ENCODE data around the gene SLC25A23.
A peak's percentile ranks its signal among the peaks of the same experiment; 100 is the strongest.
"Not testable (repeated sequence)": the region's sequence is repeated elsewhere in the genome, so short reads cannot be mapped to it uniquely, and the experiment has no call there.

Gene SLC25A23

GRCh38 chr19:6423499-6424194 is 35.9 kb downstream of the SLC25A23 start:
- no peak for DNase-seq

- no peak for DNase-seq
Observed at GRCh38 chr19:6421075-6422014, 38.2 kb downstream of the SLC25A23 start.

DNA sequence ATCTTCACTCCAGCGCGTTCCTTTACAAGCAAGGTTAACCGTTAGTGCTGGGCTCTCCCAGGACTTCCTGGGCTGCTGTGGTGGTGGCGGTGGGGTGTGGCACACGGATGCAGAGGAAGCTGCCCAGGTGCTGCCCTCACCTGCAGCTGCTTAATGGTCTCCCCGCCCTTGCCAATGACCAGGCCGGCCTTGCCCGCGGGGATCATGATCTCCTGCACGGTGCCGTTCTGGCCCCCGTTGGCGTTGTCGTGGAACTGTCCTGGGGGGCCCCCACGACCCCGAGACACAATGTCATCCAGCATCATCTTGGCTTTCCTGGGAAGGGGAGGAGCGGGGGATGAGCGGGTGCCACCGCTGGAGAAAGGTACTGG is 41.0 kb downstream of the SLC25A23 start:
- DNase-seq = no peak

- DNase-seq = no peak
Observed at GRCh38 chr19:6417713-6418561, 41.7 kb downstream of the SLC25A23 start.

DNA sequence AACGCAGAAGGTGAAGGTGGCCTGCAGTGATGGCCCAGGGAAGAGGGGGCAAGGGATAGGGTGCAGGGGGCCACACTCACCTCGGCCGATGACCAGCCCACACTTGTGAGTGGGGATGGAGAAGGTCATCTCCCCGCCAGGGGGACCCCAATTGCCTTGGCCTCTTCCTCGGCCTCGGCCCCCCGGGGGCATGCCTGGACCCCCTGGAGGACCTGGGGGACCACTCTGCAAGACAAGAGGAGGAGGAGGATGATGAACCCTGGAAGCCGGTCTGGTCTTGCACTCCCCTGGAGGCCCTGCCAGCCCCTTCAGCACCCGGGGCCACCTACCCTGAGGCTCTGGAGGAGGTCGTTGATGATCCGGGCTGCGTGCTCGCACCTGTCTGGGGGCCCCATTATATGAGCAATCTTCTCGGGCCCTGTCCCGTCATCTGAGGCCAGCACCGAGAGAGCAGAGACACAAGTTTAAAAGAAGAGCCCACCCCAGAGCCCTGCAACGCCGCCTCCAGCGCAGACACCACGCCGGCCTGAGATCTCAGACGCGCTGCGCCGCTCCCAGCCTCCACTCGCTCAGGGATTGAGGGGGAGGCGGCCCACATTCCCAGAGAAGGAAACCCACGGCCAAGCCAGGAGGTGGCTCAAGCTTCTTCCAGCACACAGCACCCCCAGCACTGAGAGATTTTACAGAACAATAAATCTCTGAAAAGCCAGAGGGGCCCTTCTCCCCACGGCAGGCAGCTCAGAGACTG is 42.8 kb downstream of the SLC25A23 start:
- no peak for DNase-seq

GRCh38 chr19:6415591-6416190 is 43.9 kb downstream of the SLC25A23 start:
- no peak for DNase-seq

DNA sequence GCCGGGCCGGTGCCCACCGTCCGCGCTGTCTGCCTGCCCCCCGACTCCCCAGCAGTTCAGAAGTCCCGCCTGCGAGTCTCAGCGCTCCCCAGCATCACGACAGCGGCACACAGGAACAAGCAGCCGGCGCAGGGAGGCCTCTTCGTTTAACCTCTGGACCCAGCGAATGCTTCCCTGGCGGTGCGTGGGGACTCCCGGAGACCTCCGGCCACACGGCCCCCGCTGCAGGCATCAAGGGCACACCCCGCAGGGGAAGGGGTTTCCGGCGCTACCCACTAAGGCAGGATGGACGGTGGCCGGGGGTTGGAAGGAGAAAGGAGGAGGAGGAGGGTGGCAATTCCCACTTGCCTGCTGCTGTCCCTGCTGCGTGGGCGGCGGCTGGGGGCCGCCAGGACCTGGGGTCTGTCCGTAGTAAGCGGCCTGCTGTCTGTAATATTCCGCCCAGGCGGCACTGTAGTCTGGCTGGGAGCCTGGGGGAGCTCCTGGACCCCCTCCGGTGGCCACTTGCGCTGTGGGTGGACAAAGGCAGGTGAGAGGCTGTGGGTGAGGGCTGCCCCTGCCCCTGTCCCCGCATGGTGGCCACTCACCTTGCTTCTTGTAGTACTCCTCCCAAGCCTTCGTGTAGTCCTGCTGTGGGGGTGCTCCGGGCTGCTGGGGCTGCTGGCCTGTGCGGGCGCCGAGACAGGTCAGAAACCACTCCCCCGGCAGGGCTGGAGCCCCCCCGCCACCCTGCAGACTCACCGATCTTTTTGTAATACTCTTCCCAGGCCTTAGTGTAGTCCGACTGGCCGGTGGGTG is 44.6 kb downstream of the SLC25A23 start:
- DNase-seq = no peak

DNA sequence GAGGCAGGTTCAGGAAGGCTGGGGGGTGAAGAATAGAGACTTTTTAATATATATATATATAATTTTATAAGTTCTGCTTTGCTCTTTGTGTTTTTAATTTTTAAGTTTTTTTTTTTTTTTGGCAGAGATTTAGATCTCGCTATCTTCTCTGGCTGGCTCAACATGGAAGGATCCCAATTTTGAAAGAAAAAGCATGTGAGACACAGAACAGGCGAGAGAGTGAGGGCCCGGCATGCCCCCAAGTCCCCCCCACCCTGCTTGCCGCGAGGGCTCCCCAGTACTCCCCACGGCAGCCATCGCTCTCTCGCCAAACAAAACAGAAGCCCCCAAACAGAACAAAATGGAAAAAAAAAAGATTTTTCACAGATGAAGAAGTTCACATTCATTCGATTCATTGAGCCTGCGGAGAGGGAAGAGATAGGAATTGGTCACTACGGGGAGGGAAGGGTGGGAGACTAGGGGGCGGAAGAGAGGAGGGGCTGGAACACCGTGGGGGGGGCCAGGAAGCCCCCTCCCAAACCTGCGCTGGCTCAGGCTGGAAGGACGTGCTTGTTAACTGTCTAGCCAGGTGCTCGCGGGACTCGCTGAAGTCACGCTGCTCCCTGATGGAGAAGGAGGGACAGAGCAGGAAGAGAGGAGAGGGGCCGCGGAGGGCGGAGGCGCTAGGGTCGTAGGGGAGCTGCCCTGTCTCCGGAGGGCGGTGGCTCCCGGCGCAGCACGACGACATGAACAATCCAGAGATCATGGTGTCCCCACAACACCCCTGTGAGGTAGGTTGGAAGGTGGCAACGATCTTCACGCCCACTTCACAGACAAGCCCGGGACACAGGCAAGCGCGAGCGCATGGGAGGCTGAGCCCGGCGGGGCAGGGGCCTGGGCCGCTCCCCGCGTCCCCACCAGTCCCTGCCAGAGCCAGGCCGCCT is 45.6 kb downstream of the SLC25A23 start:
- DNase-seq = no peak

- DNase-seq = no peak
Observed at GRCh38 chr19:6413291-6413690, 46.3 kb downstream of the SLC25A23 start.

DNA sequence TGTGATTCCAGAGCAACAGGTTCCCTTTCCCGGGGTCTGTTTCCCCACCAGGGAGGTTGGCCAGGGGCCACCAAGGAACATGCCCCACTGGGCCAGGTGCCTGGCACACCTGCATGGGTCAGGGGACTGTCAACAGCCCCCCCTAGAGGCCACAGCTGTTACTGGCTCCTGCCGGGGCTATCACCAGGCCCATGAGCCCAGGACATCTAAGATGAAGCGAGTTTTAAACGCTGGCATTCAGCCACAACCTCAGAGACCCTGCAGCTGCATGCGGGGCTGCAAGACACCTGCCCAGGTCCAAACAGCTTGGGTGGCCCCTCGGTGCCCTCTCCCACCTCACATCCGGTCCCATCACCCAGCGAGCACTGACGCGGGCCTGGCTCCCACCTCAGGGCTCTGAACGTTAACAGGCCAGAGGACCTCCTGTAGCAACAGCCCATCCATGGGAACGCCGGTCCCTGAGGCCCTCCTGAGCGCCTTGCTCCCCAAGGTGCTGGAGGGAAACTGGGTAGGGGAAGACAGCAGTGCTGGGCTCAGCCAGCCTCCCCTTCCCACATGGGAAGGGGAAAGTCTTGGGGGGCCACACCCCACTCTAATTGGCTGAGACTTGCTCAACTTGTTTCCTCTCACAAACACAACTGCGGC is 47.0 kb downstream of the SLC25A23 start:
- DNase-seq = peak; percentile 2

GRCh38 chr19:6412061-6412446 is 47.5 kb downstream of the SLC25A23 start:
- no peak for DNase-seq

DNA sequence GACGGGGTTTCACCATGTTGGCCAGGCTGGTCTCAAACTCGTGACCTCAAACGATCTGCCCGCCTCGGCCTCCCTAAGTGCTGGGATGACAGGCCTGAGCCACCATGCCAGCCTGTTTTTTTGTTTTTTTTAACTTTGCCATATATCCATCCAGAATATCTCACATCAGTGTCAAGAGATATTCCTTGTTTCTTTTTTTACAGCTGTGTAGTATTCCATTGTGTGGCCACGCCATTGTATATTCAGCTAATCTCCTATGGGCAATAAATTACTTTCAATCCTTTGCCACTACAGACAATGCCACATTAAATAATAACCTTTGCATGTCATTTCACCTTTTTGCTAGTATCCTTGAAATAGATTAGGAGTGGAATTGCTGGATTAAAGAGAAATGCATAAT is 50.2 kb downstream of the SLC25A23 start:
- no peak for DNase-seq

- DNase-seq = no peak
Observed at GRCh38 chr19:6406401-6406800, 53.2 kb downstream of the SLC25A23 start.

DNA sequence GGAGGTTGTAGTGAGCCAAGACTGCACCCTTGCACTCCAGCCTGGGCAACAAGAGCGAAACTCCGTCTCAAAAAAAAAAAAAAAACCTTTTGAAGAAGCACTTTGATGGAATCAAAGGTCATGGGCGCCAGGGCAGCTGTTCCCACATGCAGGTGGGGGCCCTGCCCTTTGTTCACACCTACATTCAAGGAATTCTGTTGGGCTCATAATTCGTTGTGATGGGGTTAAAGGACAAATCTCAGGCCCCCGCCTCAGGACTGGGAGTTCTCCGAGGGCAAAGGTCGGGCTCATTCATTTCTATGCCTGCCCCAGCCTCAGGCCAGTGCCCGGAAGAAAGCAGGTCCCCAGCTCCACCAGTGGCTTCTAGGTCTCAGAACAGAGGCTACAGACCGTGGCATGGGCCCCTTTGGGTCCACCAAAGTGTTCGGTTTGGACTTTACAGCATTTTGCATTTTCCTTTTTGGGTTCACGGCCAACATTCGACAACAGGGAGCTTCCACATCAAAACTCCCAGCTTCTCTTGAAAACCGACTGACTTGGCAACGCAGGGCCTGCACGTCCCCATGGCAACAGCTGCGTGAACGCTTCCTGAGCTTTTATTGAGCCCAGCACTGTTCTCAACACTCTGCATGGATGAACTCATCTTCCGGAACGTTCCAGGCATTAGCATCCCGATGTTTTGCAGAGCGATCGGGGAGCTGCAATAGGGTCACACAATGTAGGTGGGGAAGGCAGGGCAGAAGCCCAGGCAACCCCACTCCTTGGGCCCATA is 56.6 kb downstream of the SLC25A23 start:
- DNase-seq = no peak

DNA sequence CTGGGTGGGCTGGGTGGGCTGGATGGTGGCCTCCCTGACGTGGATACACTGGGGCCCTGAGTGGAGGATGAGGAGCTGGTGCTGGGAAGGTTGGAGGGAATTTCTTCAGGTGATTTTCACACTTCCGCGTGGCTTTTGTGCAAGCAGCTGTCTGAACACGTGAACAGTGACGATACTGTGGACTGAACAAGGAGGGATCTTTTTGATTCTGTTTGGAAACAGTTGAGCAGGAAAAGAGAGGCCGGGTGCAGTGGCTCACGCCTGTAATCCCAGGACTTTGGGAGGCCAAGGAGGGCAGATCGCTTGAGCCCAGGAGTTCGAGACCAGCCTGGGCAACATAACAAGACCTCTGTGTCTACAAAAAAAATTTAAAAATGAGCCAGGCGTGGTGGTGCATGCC is 57.5 kb downstream of the SLC25A23 start:
- peak; percentile 9 for DNase-seq

GRCh38 chr19:6400062-6400944 is 59.3 kb downstream of the SLC25A23 start:
- not testable (repeated sequence) for DNase-seq

DNA sequence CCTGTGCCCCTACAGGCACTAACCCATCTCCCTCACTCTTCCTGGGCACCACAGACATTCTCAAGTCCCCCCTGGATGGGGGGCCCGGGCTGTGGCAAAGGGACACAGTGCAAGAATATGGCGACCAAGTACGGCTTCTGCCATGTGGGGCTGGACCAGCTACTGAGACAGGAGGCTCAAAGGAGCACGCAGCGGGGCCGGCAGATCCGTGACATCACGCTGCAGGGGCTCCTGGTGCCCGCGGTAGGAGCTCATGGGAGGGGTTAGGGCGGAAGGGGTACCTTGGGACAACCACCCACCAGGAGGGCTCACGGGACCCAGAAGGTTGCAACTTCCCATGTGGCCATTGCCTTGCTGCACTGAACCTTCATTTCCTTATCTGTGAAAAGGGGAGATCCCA is 63.3 kb downstream of the SLC25A23 start:
- no peak for DNase-seq

- no peak for DNase-seq
Observed at GRCh38 chr19:6394831-6395230, 64.8 kb downstream of the SLC25A23 start.
